Stimulated activated CD8-positive, alpha-beta memory T cell treated with anti-CD3 and anti-CD28 coated beads, Interleukin-7, amount 100 ng/mL, for 1 hour (primary cell): ENCODE data around the gene NUDT3.

Experiments used
- DNase-seq, 2 donors: peaks; one replicate each; pipeline ENCODE4 v3.0.0-alpha.2; 2020; ENCODE audit warnings: low read depth in 2 of 2

NUDT3 gene

DNA sequence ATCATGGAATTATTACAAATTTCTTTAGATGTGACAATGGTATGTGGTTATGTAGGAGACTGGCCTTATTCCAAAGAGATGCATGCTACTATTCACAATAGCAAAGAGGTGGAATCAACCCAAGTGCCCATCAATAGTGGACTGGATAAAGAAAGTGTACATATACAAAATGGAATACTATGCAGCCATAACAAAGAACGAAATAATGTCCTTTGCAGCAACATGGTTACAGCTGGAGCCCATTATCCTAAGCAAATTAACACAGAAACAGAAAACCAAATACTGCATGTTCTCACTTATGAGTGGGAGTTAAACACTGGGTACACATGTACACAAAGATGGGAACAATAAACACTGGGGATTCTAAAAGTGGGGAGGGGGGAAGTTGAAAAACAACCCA is 69.7 kb downstream of the NUDT3 start:
- no peak for DNase-seq

DNA sequence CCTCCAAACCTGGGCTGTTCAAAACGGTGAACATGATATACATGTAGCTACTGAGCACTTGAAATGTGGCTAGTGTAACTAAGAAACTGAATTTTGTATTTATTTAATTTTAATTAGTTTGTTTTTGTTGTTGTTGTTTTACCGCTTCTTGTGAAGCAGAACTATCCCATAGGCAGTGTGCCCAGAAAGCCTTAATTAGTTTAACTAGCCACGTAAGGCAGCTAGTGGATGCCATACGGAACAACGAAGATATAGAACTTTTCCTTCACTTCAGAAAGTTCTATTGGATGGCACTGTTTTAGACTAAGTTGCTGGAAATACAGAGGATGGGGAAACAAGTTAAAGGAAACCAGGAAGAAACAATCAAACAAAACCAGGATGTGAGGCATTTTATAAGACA is 70.6 kb downstream of the NUDT3 start:
- no peak for DNase-seq

DNA sequence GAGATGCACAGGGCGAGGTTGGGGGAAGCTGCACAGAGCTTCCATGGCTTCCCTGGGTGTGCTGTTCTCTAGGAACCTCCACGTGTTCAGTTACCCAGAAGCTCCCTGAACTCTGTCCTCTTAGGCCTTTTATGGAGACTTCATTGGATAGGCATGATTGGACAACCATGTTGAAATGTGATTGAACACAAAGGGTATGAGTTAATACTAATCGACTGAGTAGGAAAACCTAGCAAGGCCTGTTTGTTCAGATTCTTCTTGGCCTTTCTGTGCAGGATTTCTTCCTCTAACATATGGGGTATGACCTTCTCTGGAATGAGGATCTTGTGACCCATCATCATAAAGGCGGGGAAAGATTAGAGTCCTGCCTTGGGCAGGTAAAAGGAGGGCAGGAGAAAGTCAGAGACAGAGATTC is 73.0 kb downstream of the NUDT3 start:
- DNase-seq = no peak

DNA sequence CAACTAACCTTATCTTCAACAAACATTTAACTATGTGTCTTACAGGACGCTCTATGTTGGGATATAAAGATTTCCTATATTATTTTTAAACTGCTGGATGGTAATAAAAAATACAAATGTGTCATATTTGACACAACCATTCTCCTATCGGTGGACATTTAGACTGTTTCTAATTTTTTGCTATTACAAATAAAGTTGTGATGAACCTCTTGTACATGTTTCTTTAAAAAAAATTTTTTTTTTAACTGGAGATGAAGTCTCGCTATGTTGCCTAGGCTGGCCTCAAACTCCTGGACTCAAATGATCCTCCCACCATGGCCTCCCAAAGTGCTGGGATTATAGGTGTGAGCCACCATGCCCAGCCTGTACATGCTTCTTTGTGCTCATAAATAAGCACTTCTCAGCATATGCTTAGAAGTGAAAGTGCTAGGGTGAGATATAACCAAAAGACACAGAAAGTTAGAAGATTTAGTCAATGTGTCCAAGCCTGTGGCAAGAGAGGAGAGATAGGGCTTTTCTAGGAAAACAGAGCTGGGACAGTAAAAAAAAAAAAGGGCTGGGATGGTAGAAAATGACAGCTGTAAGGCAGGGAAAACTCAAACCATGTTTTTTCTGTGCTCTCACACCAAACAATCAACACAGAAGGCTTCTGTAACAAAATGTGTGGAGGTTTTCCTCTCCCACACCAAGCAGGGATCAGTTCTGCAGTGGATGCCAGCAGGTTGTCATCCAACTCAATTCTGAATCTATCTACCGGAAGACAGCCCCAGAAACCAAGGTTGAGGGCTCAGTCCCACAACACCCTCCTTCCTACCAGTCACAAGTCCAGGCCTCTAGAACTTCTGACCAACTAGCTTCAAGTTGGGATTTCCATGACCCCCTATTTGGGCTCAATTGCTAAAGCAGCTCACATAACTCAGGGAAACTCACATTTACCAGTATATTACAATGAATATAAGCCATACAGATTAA is 73.7 kb downstream of the NUDT3 start:
- no peak for DNase-seq

DNA sequence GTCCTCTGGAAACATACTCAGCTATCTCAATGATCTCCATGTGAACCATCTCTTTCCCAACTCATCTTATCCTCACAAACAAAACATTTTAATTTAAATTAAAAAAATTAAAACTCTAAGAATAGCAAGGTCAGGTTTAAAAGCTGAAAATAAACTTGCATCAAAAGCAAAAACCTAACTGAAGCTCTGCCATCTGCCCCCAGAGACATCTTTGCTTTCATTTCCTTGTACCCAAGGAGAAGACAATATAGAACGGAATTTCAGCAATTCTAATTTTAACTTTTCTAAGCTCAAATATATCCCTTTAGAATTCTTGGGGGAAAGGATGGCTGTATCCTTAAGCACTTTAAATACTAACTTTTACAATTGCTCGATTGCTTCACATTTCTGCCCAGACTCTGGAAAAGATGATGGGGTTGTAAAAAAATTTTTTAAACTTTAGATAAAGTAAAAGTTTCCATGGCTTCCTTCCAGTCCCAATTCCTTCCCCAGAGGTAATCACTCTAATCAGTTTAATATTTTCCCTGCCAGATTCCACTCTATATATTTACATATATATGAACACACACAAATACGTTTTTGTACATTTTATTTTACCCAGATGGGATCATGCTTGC is 74.5 kb downstream of the NUDT3 start:
- no peak for DNase-seq

DNA sequence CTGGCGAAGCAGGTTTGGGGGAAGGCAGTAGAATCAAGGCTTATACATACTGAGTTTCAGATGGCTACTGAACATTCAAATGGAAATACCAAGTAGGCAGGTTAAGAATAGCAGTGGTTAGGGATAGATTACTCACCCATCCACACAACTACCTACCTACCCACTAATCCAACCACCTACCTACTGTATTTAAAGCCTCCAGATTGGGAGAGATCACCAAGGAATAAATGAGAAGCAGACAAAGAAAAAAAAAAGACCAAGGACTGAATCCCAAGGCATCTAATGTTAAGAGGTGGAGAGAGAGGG is 75.3 kb downstream of the NUDT3 start:
- DNase-seq = no peak

DNA sequence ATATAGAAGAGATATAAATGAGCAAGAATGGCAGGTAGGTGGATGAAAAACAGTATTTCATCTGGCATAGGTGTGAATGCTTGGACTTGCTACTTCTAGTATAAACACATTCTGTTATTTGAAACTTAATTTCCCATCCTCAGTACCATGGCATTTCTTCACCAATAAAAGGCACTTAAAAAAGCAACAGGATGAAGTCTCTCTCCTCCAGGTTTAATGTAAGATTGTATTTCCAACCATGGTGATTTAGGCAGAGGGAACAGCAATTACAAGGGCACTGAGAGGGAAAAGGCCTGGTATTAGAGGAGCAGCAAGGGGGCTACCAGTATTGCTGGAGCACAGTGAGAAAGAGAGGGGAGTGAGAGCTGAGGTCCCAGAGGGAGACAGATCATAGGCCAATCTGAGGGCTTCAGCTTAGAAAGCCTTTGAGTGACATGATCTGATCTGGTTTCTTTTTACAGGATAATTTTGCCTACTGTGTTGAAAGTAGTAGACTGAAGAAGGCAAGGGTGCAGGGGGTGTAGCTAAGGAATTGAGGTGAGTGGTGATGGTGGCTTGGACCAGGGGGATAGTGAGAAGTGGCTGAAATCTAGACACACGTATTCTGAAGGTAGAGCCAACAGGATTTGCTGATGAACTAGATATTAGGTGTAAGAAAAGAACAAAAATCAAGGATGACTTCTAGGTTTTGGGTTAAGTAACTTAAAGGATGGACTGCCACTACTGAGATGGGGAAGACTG is 75.9 kb downstream of the NUDT3 start:
- no peak for DNase-seq

DNA sequence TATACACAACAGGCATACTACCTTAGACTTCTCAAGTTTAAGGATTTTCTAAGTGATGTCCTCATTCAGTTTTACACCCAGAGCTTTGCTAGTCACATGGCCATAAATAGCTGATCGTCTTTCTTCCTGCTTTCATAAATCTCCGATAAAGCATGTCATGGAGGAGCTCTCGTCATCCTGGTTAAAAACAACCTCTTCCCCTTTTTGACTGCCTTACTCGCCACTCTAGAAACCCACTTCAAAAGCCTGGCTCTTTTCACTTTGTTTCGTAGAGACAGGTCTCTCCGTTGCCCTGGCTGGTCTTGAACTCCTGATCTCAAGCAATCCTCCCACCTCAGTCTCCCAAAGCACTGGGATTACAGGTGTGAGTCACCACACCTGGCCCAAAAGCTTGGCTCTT is 76.7 kb downstream of the NUDT3 start:
- no peak for DNase-seq

DNA sequence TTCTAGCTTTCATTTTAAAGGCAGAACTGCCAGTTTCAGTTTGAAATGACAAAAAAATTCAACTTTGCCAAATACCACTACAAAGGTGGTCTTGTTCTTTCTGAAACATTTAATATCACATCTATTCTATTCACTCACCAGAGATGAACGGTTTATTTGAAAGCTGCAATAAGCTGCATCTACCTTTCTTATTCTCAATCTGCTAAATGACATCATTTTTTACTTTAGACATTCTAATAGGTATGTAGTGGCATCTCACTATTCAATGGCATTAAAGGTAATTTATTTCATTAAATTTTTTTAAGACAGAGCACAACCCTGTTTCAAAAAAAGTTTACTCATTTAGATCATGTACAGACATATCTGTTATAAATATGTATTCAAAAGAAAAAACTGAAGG is 77.2 kb downstream of the NUDT3 start:
- DNase-seq = no peak

DNA sequence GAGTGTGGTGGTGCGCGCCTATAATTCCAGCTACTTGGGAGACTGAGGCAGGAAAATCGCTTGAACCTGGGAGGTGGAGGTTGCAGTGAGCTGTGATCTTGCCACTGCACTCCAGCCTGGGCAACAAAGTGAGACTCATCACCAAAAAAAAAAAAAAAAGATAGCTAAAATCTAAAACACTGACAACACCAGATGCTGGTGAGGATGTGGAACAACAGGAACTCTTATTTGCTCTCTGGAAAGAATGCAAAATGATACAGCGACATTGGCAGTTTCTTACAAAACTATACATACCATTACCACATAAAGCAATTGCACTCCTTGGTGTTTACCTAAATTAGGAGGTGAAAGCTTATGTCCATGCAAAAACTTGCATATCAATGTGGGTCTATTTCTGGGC is 80.2 kb downstream of the NUDT3 start:
- no peak for DNase-seq

DNA sequence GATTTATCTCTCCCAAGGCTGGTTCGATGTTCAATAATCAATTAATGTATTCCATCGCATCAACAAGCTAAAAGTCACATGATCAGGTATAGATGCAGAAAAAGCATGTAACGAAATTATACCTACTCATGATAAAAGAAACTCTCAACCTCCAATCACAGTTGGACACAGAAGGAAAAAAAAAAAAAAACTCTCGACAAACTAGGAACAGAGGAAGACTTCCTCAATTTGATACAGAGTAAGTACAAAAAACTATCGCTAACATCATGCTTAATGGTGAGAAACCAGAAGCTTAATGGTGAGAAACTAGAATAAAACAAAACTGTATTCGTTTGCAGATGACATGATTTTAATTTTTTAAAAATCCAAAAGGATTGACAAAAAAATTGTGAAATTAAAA is 81.7 kb downstream of the NUDT3 start:
- no peak for DNase-seq

DNA sequence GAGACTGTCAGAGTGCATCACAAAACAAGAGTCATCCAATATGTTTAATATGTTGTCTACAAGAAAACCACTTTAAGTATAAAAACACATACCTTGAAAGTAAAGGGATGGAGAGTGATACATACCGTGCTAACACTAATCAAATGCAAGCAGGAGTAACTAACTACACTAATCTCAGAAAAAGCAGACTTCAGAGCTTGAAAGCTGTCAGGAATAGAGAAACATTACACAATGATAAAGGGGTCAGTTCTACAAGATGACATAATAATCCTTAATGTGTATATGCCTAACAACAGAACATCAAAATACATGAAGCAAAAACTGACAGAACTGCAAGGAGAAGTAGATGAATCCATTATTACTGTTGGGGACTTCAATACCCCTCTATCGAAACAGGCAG is 84.0 kb downstream of the NUDT3 start:
- DNase-seq = no peak

DNA sequence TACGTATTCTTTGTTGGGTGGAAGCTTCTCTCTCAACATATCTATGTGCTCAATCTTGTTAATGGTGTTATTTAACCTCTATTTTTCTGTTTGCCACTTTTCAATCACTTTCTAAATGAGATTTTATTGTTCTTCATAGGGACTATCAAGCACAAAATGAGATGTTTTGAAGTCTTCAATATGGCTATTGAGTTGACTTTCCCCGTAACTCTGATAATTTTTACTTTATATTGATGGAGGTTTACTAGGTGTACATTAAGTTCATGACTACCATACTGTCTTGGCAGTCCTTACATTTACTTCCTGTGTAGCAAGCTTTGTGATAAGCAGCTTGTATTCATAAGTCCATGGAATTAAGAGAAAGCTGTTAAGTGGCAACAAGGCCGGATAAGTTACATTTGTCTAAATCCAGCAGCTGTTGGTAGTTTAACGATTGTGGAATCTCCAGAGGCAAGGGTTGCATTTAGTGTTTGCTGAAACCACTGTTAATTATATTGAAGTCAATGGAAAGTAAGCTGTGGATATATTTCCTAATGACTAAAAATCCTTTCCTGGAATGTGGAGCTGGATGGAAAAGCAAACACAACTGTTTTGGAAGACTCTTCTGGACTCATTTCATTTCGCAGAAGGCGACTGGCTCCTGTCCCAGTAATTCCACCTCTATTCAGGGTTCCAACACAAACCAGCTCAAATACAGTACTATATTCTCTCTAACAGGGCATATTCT is 86.3 kb downstream of the NUDT3 start:
- DNase-seq = no peak

DNA sequence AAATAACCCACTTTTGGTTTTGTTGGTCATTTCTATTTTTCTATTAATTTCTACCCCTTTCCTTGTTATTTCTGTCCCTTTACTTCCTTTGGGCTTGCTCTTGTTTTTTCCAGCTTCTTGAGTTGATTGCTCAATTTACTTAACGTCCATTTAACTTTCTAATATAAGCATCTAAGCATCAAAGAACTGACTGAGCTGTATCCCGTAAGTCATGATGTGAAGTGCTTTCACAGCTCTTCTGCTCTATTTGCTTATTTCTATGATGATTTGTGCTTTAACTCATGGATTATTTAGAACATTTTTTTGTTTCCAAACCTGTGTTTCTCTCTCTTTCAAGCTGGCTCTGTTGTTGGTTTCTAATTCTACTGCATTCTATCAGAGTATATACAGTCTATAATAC is 87.0 kb downstream of the NUDT3 start:
- no peak for DNase-seq

DNA sequence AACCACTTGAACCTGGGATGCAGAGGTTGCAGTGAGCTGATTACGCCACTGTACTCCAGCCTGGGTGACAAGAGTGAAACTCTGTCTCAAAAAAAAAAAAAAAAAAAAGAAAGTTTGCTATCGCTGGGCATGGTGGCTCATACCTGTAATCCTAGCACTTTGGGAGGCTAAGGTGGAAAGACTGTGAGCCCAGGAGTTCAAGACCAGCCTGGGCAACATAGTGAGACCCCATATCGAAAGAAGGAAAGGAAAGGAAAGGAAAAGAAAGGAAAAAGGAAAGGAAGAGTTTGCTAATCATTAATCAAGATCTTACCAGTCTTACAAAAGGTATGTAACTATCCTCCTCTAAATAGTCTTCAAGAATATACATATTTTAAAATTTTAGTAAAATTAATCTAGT is 88.3 kb downstream of the NUDT3 start:
- DNase-seq = no peak

DNA sequence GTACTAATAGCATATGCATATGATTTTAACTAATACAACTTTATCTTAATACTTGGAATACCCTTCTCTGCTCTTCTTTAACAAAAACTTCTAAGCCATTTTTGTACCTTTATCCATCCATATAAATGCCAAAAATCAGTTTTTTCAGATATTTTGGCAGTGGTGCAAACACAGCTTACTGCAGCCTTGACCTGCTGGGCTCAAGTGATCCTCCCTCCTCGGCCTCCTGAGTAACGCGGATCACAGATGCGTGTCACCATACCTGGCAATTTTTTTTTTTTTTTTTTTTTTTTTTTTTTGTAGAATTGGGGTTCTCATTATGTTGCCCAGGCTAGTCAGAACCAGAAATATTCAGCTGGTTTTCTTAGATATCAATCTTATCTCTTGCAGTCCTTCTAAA is 89.5 kb downstream of the NUDT3 start:
- no peak for DNase-seq

DNA sequence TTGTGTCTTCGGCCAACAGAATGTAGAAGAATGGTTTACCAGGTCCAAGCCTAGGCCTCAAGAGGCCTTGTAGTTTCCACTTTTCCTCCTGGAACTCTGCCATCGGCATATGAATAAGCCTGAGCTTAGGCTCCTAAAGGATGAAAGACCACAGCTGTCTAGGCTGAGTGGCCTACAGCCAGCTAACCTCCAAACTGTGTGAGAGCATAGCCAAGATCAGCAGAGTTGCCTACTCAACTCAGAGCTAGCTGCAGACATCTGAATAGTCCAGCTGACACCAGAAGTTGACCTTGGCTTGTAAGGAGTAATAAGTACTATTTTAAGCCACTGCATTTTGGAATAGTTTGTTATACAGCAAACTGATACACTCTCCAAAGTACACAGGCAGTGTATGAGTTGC is 91.1 kb downstream of the NUDT3 start:
- DNase-seq = no peak

DNA sequence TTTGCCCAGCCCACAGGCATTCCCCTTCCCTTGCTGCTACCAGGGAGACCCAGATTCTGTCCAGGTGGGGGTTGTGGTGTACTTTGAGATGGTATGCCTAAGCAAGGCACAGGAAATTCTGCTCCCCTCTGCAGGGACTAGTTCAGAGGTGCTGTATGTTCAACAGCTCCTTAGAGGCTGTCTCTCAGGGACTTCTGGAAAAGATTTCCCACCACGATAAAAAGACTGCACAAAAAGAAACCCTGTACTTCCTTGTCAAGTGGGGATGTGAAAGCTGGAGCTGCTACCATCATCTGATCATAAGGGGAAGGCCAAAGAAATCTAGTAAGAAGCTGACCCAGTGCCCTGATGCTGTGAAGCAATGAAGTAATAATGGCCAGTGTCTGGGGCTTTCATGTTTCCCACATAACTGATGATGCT is 92.1 kb downstream of the NUDT3 start:
- DNase-seq = no peak

DNA sequence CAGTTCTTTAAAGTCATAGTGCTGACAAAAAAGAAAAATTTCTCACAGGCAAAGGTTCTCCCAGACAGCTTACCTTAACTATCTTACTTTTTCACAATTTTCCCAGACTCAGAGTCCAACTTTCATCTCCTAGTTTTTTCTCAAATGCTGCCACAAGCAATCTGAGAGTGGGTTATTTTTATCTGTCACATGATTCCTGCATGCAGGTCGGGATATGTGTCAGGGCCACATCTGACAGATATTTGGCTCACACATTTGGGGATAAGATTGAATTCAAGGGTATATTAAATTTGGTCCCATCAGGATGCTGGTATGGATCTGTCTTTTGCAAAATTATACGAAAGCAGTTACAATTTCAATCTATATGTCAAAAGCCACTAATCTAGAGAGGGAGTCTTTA is 93.5 kb downstream of the NUDT3 start:
- DNase-seq = no peak

DNA sequence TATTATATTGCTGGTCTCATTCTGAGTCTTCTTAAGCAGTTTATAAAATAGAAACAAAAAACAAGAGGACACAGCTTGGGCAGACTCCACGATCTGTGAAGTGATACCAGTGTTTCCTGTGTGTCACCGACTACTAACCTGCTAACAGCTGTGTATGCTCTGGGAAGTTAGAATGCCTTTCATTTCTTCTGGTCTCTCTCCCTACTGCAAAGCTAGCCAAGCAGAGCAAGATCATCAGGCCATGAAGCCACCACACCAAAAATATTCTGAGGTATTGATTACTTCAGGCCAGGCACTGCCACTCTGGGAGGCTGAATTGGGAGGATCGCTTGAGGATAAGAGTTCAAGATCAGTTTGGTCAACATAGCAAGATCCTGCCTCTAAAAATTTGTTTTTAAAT is 96.7 kb downstream of the NUDT3 start:
- DNase-seq = no peak

DNA sequence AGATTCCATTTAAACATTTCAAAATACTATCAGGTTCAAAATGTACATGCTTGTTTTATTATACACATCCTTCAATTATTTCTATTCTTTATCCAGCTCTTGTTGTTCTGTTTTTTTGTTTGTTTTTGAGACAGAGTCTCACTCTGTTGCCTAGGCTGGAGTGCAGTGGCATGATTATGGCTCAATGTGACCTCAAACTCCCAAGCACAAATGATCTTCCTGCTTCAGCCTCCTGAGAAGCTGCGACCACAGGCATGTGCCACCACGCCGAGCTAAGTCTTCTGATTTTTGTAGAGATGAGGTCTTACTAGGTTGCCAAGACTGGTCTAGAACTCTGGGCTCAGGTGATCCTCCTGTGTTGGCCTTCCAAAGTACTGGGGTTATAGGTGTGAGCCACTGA is 99.5 kb downstream of the NUDT3 start:
- DNase-seq = no peak

DNA sequence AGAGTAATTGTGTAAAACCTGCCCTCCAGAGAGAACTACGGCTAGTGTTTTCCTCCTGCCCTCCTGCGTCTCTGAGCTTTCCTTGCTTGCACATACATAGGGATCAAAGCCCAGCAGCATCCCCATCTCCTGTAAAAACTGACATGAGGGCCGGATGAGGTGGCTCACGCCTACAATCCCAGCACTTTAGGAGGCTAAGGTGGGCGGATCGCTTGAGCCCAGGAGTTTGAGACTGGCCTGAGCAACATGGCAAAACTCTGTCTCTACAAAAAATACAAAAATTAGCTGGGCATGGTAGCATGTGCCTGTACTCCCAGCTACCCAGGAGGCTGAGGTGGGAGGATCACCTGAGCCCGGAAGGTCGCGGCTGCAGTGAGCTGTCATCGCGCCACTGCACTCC is 103.3 kb downstream of the NUDT3 start:
- no peak for DNase-seq
